DND-41 (cell line): Measurements from ENCODE around the gene CNOT1.

Experiments
- ATAC-seq: fragments of 200-7000 bp; cut with Tn5 transposase; 3 replicates; pipeline ENCODE4 v1.9.1; 2021; ENCODE audit warnings: low read depth; ENCODE audit not compliant: insufficient read depth
- DNase-seq: peaks from one replicate; pipeline ENCODE4 v3.0.0-alpha.2; 2020
- H2AFZ ChIP-seq: 2 replicates; pipeline ENCODE4 v1.6.0; 2012; ENCODE audit warnings: low read depth, low read length
- H3K27ac ChIP-seq: 2 replicates; pipeline ENCODE4 v1.5.1; 2012; ENCODE audit warnings: low read length, inconsistent platforms
- H3K27me3 ChIP-seq: fragments of 200-600 bp; sonication (generic); 2 replicates; pipeline ENCODE4 v1.6.0; 2012; ENCODE audit warnings: low read length, mild to moderate bottlenecking, inconsistent platforms; ENCODE audit not compliant: insufficient read depth, poor library complexity
- H3K36me3 ChIP-seq: 2 replicates; pipeline ENCODE4 v1.5.1; 2012; ENCODE audit warnings: low read length, inconsistent platforms; ENCODE audit not compliant: insufficient read depth
- H3K4me1 ChIP-seq: 2 replicates; pipeline ENCODE4 v1.5.1; 2012; ENCODE audit warnings: mild to moderate bottlenecking, low read length; ENCODE audit not compliant: insufficient read depth
- H3K4me2 ChIP-seq: 2 replicates; pipeline ENCODE4 v1.6.0; 2012; ENCODE audit warnings: mild to moderate bottlenecking, moderate library complexity, low read length, inconsistent platforms; ENCODE audit not compliant: insufficient read depth
- H3K4me3 ChIP-seq, 2 experiments: fragments of 200-600 bp in 1 of 2; shearing (Covaris generic) in 1 of 2; 2 replicates each; pipeline ENCODE4 v1.5.1; 2012 to 2016; ENCODE audit warnings: inconsistent platforms in 2 of 2, low read length in 2 of 2, mild to moderate bottlenecking in 2 of 2, low read depth in 1 of 2, moderate library complexity in 1 of 2
- H3K79me2 ChIP-seq: 2 replicates; pipeline ENCODE4 v1.6.0; 2012; ENCODE audit warnings: low read length, inconsistent platforms; ENCODE audit not compliant: insufficient read depth
- H3K9ac ChIP-seq: 2 replicates; pipeline ENCODE4 v1.6.0; 2012; ENCODE audit warnings: low read depth, mild to moderate bottlenecking, inconsistent platforms, low read length, moderate library complexity
- H3K9me3 ChIP-seq: 2 replicates; pipeline ENCODE4 v1.5.1; 2012; ENCODE audit warnings: low read length, moderate library complexity, mild to moderate bottlenecking, inconsistent platforms; ENCODE audit not compliant: insufficient read depth, severe bottlenecking
- H4K20me1 ChIP-seq: 2 replicates; pipeline ENCODE4 v1.6.0; 2012; ENCODE audit warnings: low read length; ENCODE audit not compliant: insufficient read depth
- EZH2 ChIP-seq: IDR thresholded peaks from 3 replicates; pipeline ENCODE4 v1.6.1; 2012; ENCODE audit warnings: borderline replicate concordance, low read depth, mild to moderate bottlenecking, moderate library complexity, low read length, inconsistent platforms; ENCODE audit not compliant: severe bottlenecking
- TF ChIP-seq, protein P1 (sequence below): IDR thresholded peaks from 2 replicates; pipeline ENCODE4 v1.5.1; 2012; ENCODE audit warnings: borderline replicate concordance, low read length, moderate library complexity, mild to moderate bottlenecking; ENCODE audit not compliant: poor library complexity, severe bottlenecking; ENCODE audit errors: extremely low read depth

The CNOT1 gene

DNA sequence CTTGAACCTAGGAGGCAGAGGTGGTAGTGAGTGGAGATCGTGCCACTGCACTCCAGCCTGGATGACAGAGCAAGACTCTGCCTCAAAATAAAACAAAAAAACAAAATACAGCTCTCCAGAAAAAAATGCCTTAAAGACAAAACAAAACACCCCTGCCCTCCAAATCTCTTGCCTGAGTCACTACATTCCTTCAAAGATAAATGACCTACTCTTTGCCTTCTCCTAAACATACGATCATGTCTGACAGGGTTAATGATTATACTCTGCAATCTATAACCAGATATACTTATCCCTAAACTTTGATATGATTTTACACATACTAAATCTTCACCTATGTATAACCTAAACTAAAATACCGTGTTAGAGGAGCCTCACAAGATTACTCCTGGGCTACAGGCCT, 115.8 kb downstream of the CNOT1 start:
- H3K4me2 ChIP-seq: no peak overlapping the region
- H3K27ac ChIP-seq: no peak overlapping the region
- H3K9ac ChIP-seq: no peak overlapping the region
- peaks cover 55% of the 10 kb centered on the region for H3K36me3 ChIP-seq
- H3K9me3 ChIP-seq: no peaks in the 10 kb centered on the region
- H4K20me1 ChIP-seq: peaks cover 29% of the 10 kb centered on the region
- no peak overlapping the region for H2AFZ ChIP-seq
- no peaks in the 10 kb centered on the region for H3K4me1 ChIP-seq
- DNase-seq (no peak), ATAC-seq (no peak)
- TF ChIP-seq, protein P1, sequence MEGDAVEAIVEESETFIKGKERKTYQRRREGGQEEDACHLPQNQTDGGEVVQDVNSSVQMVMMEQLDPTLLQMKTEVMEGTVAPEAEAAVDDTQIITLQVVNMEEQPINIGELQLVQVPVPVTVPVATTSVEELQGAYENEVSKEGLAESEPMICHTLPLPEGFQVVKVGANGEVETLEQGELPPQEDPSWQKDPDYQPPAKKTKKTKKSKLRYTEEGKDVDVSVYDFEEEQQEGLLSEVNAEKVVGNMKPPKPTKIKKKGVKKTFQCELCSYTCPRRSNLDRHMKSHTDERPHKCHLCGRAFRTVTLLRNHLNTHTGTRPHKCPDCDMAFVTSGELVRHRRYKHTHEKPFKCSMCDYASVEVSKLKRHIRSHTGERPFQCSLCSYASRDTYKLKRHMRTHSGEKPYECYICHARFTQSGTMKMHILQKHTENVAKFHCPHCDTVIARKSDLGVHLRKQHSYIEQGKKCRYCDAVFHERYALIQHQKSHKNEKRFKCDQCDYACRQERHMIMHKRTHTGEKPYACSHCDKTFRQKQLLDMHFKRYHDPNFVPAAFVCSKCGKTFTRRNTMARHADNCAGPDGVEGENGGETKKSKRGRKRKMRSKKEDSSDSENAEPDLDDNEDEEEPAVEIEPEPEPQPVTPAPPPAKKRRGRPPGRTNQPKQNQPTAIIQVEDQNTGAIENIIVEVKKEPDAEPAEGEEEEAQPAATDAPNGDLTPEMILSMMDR: no peak
- no peak for TF ChIP-seq EZH2
- no peak overlapping the region for H3K4me3 ChIP-seq
- H3K27me3 ChIP-seq: no peaks in the 10 kb centered on the region
- no peaks in the 10 kb centered on the region for H3K79me2 ChIP-seq

DNA sequence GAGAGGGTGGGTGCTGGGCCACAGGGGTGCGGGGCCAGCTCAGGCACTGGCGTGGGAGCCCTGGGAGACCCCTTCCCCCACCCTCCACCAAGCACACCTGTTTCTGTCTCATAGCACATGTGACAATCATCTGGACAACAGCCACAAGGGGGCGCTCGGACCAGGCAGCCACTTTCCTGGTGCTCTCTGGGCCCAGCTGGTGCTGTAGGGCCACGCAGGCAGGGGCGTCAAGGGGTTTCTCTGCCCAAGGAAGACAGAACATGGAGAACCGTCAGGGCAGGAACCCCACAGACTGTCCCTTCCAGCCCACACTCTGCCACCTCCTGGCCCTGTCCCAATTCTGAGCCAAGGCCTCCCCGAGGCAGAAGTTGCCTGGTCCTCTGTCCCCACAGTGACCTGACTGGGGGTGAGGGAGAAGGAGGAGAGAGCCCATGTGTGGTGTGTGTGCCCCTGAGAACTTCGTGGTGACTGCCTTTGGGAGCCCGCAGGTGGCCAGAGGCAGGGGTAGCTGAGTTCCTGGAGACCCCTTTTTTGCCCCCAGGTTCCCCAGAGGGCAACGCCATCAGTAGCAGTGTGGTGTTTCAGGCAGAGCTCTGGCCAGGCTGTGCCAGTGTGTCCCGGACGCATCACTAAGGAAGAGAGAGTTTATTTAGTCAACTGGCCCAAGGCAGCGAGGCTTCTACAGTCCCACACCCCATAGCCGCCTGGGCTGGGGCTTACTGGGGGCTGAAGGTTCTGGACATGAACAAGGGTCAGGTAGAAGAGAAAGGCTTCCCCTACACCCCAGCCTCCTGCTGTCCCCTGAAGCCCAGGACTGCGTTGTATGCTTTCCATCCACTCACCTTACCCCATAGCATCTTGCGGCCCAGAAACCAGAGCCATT, 117.5 kb downstream of the CNOT1 start:
- Histone ChIP-seq H3K27ac (peak overlapping the region; percentile 35; the same call in 1 of the 2 replicates), H4K20me1 (peaks cover 29% of the 10 kb centered on the region), H3K4me3 (no peak overlapping the region), H3K27me3 (no peaks in the 10 kb centered on the region), H3K4me1 (no peaks in the 10 kb centered on the region), H2AFZ (no peak overlapping the region), H3K9ac (no peak overlapping the region), H3K9me3 (no peaks in the 10 kb centered on the region), H3K79me2 (no peaks in the 10 kb centered on the region), H3K4me2 (no peak overlapping the region), H3K36me3 (peaks cover 38% of the 10 kb centered on the region)
- TF ChIP-seq, protein P1: peak; percentile 85
- no peak for TF ChIP-seq EZH2
- DNase-seq (peak; percentile 82), ATAC-seq (peak; percentile 80)

DNA sequence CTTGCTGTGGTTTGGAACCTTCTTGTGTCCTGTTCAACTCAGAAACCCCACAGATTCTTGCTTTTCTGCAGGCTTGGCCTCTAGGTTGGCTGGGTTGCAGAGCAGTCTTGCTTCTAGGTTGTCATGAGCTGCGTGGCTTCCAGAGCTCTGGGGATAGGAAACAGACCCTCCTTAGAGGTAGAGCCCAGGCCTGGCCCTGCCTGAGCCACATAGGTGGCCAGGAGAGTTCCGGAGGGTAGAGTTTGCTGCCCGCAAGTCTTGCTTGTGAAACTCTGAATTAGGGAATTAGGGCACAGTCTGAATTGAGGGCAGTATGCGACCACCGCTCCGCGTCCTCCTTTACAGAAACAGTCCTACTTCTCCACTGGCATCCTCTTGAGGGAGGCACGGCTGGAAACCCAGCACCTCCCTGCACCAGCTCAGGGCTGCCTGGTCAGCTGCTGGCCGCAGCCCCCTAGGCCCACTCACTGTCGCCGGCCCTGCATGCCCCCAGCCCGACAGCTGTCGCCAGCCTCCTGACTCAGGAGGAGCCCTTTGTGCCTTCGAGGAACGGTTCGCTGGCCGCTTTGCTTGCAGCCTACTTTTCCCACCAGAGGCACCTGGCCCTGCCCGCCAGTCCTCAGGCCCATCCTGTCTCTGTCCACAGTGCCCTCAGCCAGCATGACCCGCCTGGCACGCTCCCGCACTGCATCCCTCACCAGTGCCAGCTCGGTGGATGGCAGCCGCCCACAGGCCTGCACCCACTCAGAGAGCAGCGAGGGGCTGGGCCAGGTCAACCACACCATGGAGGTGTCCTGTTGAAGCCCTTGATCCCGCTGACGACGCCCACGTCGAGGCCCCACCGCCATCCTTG, 118.6 kb downstream of the CNOT1 start:
- Histone ChIP-seq H3K4me2 (no peak overlapping the region), H3K4me1 (no peaks in the 10 kb centered on the region), H3K27me3 (no peaks in the 10 kb centered on the region), H3K36me3 (peaks cover 27% of the 10 kb centered on the region), H3K9me3 (no peaks in the 10 kb centered on the region), H3K9ac (no peak overlapping the region), H3K4me3 (no peak overlapping the region), H4K20me1 (peaks cover 23% of the 10 kb centered on the region), H3K79me2 (no peaks in the 10 kb centered on the region), H2AFZ (no peak overlapping the region), H3K27ac (no peak overlapping the region)
- no peak for TF ChIP-seq EZH2
- TF ChIP-seq, protein P1: no peak
- ATAC-seq (no peak), DNase-seq (no peak)
